ENCODE measurements around the gene ZNF254. TPM values are rescaled to one million over a fixed set of nuclear protein-coding genes. Genes with fewer than 3 reads are reported as not detected.

ZNF254 gene
- total RNA-seq, 2 donors from 2014 or later = 9.1 to 15.2 TPM

DNA sequence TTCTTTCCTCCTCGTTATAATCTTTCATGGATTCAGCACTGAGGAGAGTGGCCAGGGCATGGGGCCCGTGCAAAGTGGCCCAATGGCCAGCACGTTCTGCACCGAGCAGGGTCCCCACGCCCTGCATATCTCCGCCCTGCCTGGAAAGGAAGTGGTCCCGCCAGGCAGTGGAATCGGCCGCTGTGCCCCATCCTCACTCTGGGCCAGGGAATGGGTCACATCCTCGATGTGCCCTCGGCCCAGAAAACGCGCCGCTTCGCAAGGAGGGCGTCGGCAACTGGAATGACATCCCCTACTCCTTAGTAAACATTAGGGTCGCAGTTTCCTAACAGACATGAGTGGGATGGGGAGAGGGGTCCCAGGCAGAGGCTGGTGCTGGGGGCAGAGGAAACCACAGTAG is 90.7 kb downstream of the ZNF254 start:
- Histone ChIP-seq H3K9me3 (no peaks in the 10 kb centered on the region), H3K4me1 (no peaks in the 10 kb centered on the region), H3K27ac (no peak overlapping the region), H3K27me3 (no peaks in the 10 kb centered on the region), H3K4me3 (no peak overlapping the region), H3K36me3 (no peaks in the 10 kb centered on the region)
- TF ChIP-seq, protein P1, sequence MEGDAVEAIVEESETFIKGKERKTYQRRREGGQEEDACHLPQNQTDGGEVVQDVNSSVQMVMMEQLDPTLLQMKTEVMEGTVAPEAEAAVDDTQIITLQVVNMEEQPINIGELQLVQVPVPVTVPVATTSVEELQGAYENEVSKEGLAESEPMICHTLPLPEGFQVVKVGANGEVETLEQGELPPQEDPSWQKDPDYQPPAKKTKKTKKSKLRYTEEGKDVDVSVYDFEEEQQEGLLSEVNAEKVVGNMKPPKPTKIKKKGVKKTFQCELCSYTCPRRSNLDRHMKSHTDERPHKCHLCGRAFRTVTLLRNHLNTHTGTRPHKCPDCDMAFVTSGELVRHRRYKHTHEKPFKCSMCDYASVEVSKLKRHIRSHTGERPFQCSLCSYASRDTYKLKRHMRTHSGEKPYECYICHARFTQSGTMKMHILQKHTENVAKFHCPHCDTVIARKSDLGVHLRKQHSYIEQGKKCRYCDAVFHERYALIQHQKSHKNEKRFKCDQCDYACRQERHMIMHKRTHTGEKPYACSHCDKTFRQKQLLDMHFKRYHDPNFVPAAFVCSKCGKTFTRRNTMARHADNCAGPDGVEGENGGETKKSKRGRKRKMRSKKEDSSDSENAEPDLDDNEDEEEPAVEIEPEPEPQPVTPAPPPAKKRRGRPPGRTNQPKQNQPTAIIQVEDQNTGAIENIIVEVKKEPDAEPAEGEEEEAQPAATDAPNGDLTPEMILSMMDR (IDR thresholded peaks at IDR 0.05) = no peak
- no peak for DNase-seq (ENCODE audit: low spot score)

DNA sequence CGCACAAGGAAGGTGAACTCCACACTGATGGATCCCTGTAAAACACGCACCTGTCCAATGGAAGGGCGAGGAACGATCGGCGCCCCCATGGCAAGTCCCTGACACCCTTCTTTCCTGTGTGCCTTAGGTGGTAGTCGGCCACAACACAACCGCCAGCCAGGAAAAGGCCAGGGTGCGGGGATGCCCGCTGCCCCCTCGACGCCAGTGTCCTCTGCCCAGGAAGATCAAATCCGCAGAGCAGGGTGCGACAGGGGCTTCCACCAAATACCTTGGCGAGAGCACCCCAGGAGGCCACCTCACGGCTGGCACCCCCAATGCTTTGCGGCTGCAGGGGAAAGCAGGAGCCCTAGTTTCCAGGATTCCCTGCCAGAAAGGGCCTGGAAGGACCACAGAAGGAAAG is 91.2 kb downstream of the ZNF254 start:
- no peak overlapping the region for H3K27ac ChIP-seq
- TF ChIP-seq, protein P1 (IDR thresholded peaks at IDR 0.05) = no peak
- H3K9me3 ChIP-seq = no peaks in the 10 kb centered on the region
- DNase-seq (ENCODE audit: low spot score) = no peak
- H3K27me3 ChIP-seq = no peaks in the 10 kb centered on the region
- no peak overlapping the region for H3K4me3 ChIP-seq
- H3K4me1 ChIP-seq = no peaks in the 10 kb centered on the region
- H3K36me3 ChIP-seq = no peaks in the 10 kb centered on the region

Other genes starting within 250 kb of the ZNF254 start
- gene ZNF726, start 172.3 kb upstream of the ZNF254 start, total RNA-seq = not detected